ENCODE data around the gene MFAP1.
A peak's percentile ranks its signal among the peaks of the same experiment; 100 is the strongest.
"Not testable (repeated sequence)": the region's sequence is repeated elsewhere in the genome, so short reads cannot be mapped to it uniquely, and the experiment has no call there.

Gene MFAP1

GRCh38 chr15:43821505-43821904, 3.0 kb downstream of the MFAP1 start:
- DNase-seq (ENCODE audit: low spot score), result no peak

- DNase-seq (ENCODE audit: low spot score), result not testable (repeated sequence)
Measured at GRCh38 chr15:43815064-43815463, 9.4 kb downstream of the MFAP1 start.

- no peak for DNase-seq (ENCODE audit: low spot score)
Measured at GRCh38 chr15:43808960-43809678, 15.4 kb downstream of the MFAP1 start.

- no peak for DNase-seq (ENCODE audit: low spot score)
Measured at GRCh38 chr15:43808435-43808950, 16.0 kb downstream of the MFAP1 start.

GRCh38 chr15:43802676-43803075, 21.8 kb downstream of the MFAP1 start:
- not testable (repeated sequence) for DNase-seq (ENCODE audit: low spot score)

- peak; percentile 88 for DNase-seq (ENCODE audit: low spot score)
Measured at GRCh38 chr15:43800286-43801141, 24.0 kb downstream of the MFAP1 start, which contains the start of gene HYPK. TSS of gene HYPK (plus strand) at chr15:43800599. CDS start at chr15:43800623, 24 bp downstream.

GRCh38 chr15:43799945-43800285, 24.6 kb downstream of the MFAP1 start, which contains the start of gene SERINC4:
TSS of gene SERINC4 (minus strand) at chr15:43800220. CDS start at chr15:43799986, 234 bp downstream.
- DNase-seq (ENCODE audit: low spot score), result no peak

- no peak for DNase-seq (ENCODE audit: low spot score)
Measured at GRCh38 chr15:43799209-43799944, 25.1 kb downstream of the MFAP1 start.

- no peak for DNase-seq (ENCODE audit: low spot score)
Measured at GRCh38 chr15:43796566-43796965, 27.9 kb downstream of the MFAP1 start.

- DNase-seq (ENCODE audit: low spot score), result no peak
Measured at GRCh38 chr15:43795997-43796396, 28.5 kb downstream of the MFAP1 start.

- no peak for DNase-seq (ENCODE audit: low spot score)
Measured at GRCh38 chr15:43795197-43795596, 29.3 kb downstream of the MFAP1 start.

- DNase-seq (ENCODE audit: low spot score), result no peak
Measured at GRCh38 chr15:43794269-43795037, 30.0 kb downstream of the MFAP1 start.

- no peak for DNase-seq (ENCODE audit: low spot score)
Measured at GRCh38 chr15:43793647-43794046, 30.8 kb downstream of the MFAP1 start.

- DNase-seq (ENCODE audit: low spot score), result no peak
Measured at GRCh38 chr15:43792761-43793476, 31.6 kb downstream of the MFAP1 start.

GRCh38 chr15:43791993-43792760, 32.3 kb downstream of the MFAP1 start, which contains the start of gene SERF2:
TSS of gene SERF2 (plus strand) at chr15:43792320. CDS start at chr15:43792377, 57 bp downstream.
- DNase-seq (ENCODE audit: low spot score), result peak; percentile 100

GRCh38 chr15:43789409-43789808, 35.1 kb downstream of the MFAP1 start:
- no peak for DNase-seq (ENCODE audit: low spot score)

GRCh38 chr15:43779016-43779415, 45.5 kb downstream of the MFAP1 start:
- DNase-seq (ENCODE audit: low spot score), result no peak

GRCh38 chr15:43777267-43777914, 47.1 kb downstream of the MFAP1 start:
- peak; percentile 86 for DNase-seq (ENCODE audit: low spot score)

GRCh38 chr15:43776718-43777266, 47.7 kb downstream of the MFAP1 start, which contains the start of gene ELL3:
TSS of gene ELL3 (minus strand) at chr15:43776966. CDS start at chr15:43776901, 65 bp downstream.
- peak; percentile 94 for DNase-seq (ENCODE audit: low spot score)

Measured in LoVo (cell line).